Measurements from ENCODE around the gene ANK2.

ANK2 gene

GRCh38 chr4:113049421-113050370 lies at the start of gene ANK2:
ANK2 (plus strand) TSS chr4:113049653; CDS start chr4:113049729, 76 bp downstream.
- peak; percentile 75 for DNase-seq (ENCODE audit: low spot score)

- no peak for DNase-seq (ENCODE audit: low spot score)
Measured at GRCh38 chr4:113003841-113004240, 45.6 kb upstream of the ANK2 start.

GRCh38 chr4:113004655-113005054 lies 44.8 kb upstream of the ANK2 start:
- DNase-seq (ENCODE audit: low spot score), result no peak

- DNase-seq (ENCODE audit: low spot score), result peak; percentile 52
Measured at GRCh38 chr4:113006632-113007031, 42.8 kb upstream of the ANK2 start.

GRCh38 chr4:113007151-113007550 lies 42.3 kb upstream of the ANK2 start:
- DNase-seq (ENCODE audit: low spot score), result no peak

GRCh38 chr4:113008135-113008534 lies 41.3 kb upstream of the ANK2 start:
- peak; percentile 20 for DNase-seq (ENCODE audit: low spot score)

GRCh38 chr4:113008716-113009115 lies 40.7 kb upstream of the ANK2 start:
- DNase-seq (ENCODE audit: low spot score), result peak; percentile 72

GRCh38 chr4:113009461-113009860 lies 40.0 kb upstream of the ANK2 start:
- DNase-seq (ENCODE audit: low spot score), result peak; percentile 20

GRCh38 chr4:113012122-113012725 lies 37.2 kb upstream of the ANK2 start:
- peak; percentile 35 for DNase-seq (ENCODE audit: low spot score)

GRCh38 chr4:113012786-113013185 lies 36.7 kb upstream of the ANK2 start:
- no peak for DNase-seq (ENCODE audit: low spot score)

- DNase-seq (ENCODE audit: low spot score), result no peak
Measured at GRCh38 chr4:113013751-113014150, 35.7 kb upstream of the ANK2 start.

- no peak for DNase-seq (ENCODE audit: low spot score)
Measured at GRCh38 chr4:113016377-113016776, 33.1 kb upstream of the ANK2 start.

- DNase-seq (ENCODE audit: low spot score), result peak; percentile 72
Measured at GRCh38 chr4:113020966-113021365, 28.5 kb upstream of the ANK2 start.

- no peak for DNase-seq (ENCODE audit: low spot score)
Measured at GRCh38 chr4:113024388-113024787, 25.1 kb upstream of the ANK2 start.

- no peak for DNase-seq (ENCODE audit: low spot score)
Measured at GRCh38 chr4:113025416-113025815, 24.0 kb upstream of the ANK2 start.

- DNase-seq (ENCODE audit: low spot score), result no peak
Measured at GRCh38 chr4:113026556-113026955, 22.9 kb upstream of the ANK2 start.

GRCh38 chr4:113028074-113028473 lies 21.4 kb upstream of the ANK2 start:
- DNase-seq (ENCODE audit: low spot score), result no peak

- DNase-seq (ENCODE audit: low spot score), result no peak
Measured at GRCh38 chr4:113031212-113031611, 18.2 kb upstream of the ANK2 start.

GRCh38 chr4:113040793-113041192 lies 8.7 kb upstream of the ANK2 start:
- DNase-seq (ENCODE audit: low spot score), result no peak

GRCh38 chr4:113042502-113042901 lies 7.0 kb upstream of the ANK2 start:
- no peak for DNase-seq (ENCODE audit: low spot score)

GRCh38 chr4:113043591-113043990 lies 5.9 kb upstream of the ANK2 start:
- DNase-seq (ENCODE audit: low spot score), result peak; percentile 68

- DNase-seq (ENCODE audit: low spot score), result peak; percentile 69
Measured at GRCh38 chr4:113050371-113050755, 910 bp downstream of the ANK2 start.

GRCh38 chr4:113050837-113051236 lies 1.4 kb downstream of the ANK2 start:
- DNase-seq (ENCODE audit: low spot score), result peak; percentile 34
